GM12864 (cell line): ENCODE results near the gene KANSL1.
"Not testable (repeated sequence)": the region's sequence is repeated elsewhere in the genome, so short reads cannot be mapped to it uniquely, and the experiment has no call there.

Source experiments
- DNase-seq: peaks from one replicate; pipeline ENCODE4 v3.0.0-alpha.2; 2011; ENCODE audit warnings: low read depth
- H3K4me3 ChIP-seq: 2 replicates; pipeline ENCODE4 v1.5.1; 2011; ENCODE audit warnings: mild to moderate bottlenecking, low read depth, low read length, control low read depth
- CTCF ChIP-seq: IDR thresholded peaks from 2 replicates; pipeline ENCODE4 v1.5.1; 2011; ENCODE audit warnings: low read depth, mild to moderate bottlenecking, moderate library complexity, low read length, control low read depth, inconsistent platforms; ENCODE audit errors: missing control alignments

The KANSL1 gene

GRCh38 chr17:46010597-46011186, 182.5 kb downstream of the KANSL1 start:
- DNase-seq = no peak
- H3K4me3 ChIP-seq = no peak overlapping the region
- TF ChIP-seq CTCF = no peak

GRCh38 chr17:46009681-46010596, 183.3 kb downstream of the KANSL1 start:
- TF ChIP-seq CTCF = no peak
- no peak overlapping the region for H3K4me3 ChIP-seq
- no peak for DNase-seq

GRCh38 chr17:46008591-46008990, 184.6 kb downstream of the KANSL1 start:
- TF ChIP-seq CTCF = no peak
- no peak overlapping the region for H3K4me3 ChIP-seq
- no peak for DNase-seq

GRCh38 chr17:46007461-46007965, 185.7 kb downstream of the KANSL1 start:
- no peak for DNase-seq
- TF ChIP-seq CTCF = no peak
- H3K4me3 ChIP-seq = no peak overlapping the region

- DNase-seq, H3K4me3 ChIP-seq: not testable (repeated sequence)
Observed at GRCh38 chr17:46006082-46006481, 187.1 kb downstream of the KANSL1 start.

GRCh38 chr17:46003907-46004748, 189.1 kb downstream of the KANSL1 start:
- no peak for TF ChIP-seq CTCF
- DNase-seq = no peak
- no peak overlapping the region for H3K4me3 ChIP-seq

- TF ChIP-seq CTCF = no peak
- no peak for DNase-seq
- H3K4me3 ChIP-seq = no peak overlapping the region
Observed at GRCh38 chr17:46002973-46003316, 190.3 kb downstream of the KANSL1 start.
